SK-N-MC (cell line): Measurements from ENCODE around the gene COL13A1.

Source experiments
- DNase-seq: peaks from one replicate; pipeline ENCODE4 v3.0.0-alpha.2; 2011; ENCODE audit warnings: low read depth, low spot score
- H3K27ac ChIP-seq: fragments of 200-600 bp; sonication (generic); 2 replicates; pipeline ENCODE4 v1.5.1; 2016; ENCODE audit warnings: mixed run types
- H3K36me3 ChIP-seq: fragments of 200-600 bp; sonication (generic); 2 replicates; pipeline ENCODE4 v1.6.1; 2017; ENCODE audit warnings: antibody characterized with exemption, low read length, mixed read lengths; ENCODE audit not compliant: insufficient read depth
- H3K4me3 ChIP-seq: fragments of 200-600 bp; sonication (generic); 2 replicates; pipeline ENCODE4 v1.5.1; 2016
- H3K9ac ChIP-seq: fragments of 200-600 bp; sonication (generic); 2 replicates; pipeline ENCODE4 v1.8.0; 2017; ENCODE audit warnings: mixed run types, mixed read lengths; ENCODE audit not compliant: insufficient read length
- H3K9me3 ChIP-seq: fragments of 200-600 bp; sonication (generic); 2 replicates; pipeline ENCODE4 v1.6.1; 2017; ENCODE audit warnings: low read depth, mild to moderate bottlenecking, antibody characterized with exemption, low read length, moderate library complexity, mixed read lengths
- EZH2 ChIP-seq: fragments of 200-600 bp; sonication (generic); IDR thresholded peaks from one replicate; pipeline ENCODE4 v1.6.1; 2017; ENCODE audit warnings: antibody characterized with exemption
- FOXP2 ChIP-seq: optimal IDR thresholded peaks from 2 replicates; pipeline ENCODE3; 2011; ENCODE audit warnings: mild to moderate bottlenecking, moderate library complexity; ENCODE audit not compliant: insufficient read depth; ENCODE audit errors: extremely low read length, control extremely low read depth
- POLR2AphosphoS5 ChIP-seq: IDR thresholded peaks from 2 replicates; pipeline ENCODE4 v1.6.1; 2012; ENCODE audit warnings: mild to moderate bottlenecking, low read depth, low read length, borderline replicate concordance

Gene COL13A1

GRCh38 chr10:69861251-69862240 lies 59.8 kb downstream of the COL13A1 start:
- H3K9ac ChIP-seq = no peak overlapping the region
- no peak for DNase-seq
- no peaks in the 10 kb centered on the region for H3K36me3 ChIP-seq
- no peak overlapping the region for H3K27ac ChIP-seq
- H3K9me3 ChIP-seq = no peaks in the 10 kb centered on the region
- TF ChIP-seq FOXP2 (no peak), EZH2 (no peak), POLR2AphosphoS5 (no peak)
- H3K4me3 ChIP-seq = no peak overlapping the region

- TF ChIP-seq FOXP2 (no peak), POLR2AphosphoS5 (no peak), EZH2 (no peak)
- Histone ChIP-seq H3K27ac (no peak overlapping the region), H3K36me3 (no peaks in the 10 kb centered on the region)
Observed at GRCh38 chr10:69862882-69863530, 61.3 kb downstream of the COL13A1 start.

GRCh38 chr10:69863580-69863979 lies 61.9 kb downstream of the COL13A1 start:
- no peak overlapping the region for H3K4me3 ChIP-seq
- H3K9ac ChIP-seq = no peak overlapping the region
- TF ChIP-seq EZH2 = no peak
- TF ChIP-seq FOXP2 = no peak
- no peak for TF ChIP-seq POLR2AphosphoS5
- no peaks in the 10 kb centered on the region for H3K9me3 ChIP-seq
- no peak for DNase-seq
- no peaks in the 10 kb centered on the region for H3K36me3 ChIP-seq
- H3K27ac ChIP-seq = no peak overlapping the region

More at GRCh38 chr10:69862882-69863530, 61.3 kb downstream of the COL13A1 start:
- Histone ChIP-seq H3K9me3 (no peaks in the 10 kb centered on the region), H3K9ac (no peak overlapping the region), H3K4me3 (no peak overlapping the region)
- DNase-seq = no peak

- Histone ChIP-seq H3K9me3 (no peaks in the 10 kb centered on the region), H3K27ac (no peak overlapping the region), H3K9ac (no peak overlapping the region), H3K36me3 (no peaks in the 10 kb centered on the region), H3K4me3 (no peak overlapping the region)
- no peak for TF ChIP-seq EZH2
- TF ChIP-seq FOXP2 = no peak
- TF ChIP-seq POLR2AphosphoS5 = no peak
- no peak for DNase-seq
Observed at GRCh38 chr10:69864321-69864720, 62.6 kb downstream of the COL13A1 start.

DNA sequence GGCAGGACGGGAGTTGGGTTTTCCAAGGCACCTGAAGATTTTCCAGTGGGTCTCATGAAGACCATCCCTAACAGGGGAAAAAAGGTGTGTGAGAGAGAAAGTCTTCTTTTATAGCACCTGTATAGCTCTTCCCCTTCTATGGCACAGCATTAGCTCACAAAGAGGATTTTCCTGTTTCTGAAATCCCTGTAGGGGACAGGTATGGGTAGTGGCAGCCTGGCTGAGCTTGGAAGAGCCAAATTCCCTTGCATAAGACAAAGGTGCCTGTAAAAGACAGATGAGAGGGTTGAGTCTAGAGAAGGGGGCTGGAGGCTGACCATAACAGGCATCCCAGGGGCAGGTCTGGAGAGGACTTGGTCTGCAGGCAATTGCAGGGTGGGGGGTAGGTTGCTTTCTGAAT lies 63.7 kb downstream of the COL13A1 start:
- TF ChIP-seq EZH2 (no peak), FOXP2 (no peak), POLR2AphosphoS5 (no peak)
- no peak for DNase-seq
- Histone ChIP-seq H3K9ac (no peak overlapping the region), H3K9me3 (no peaks in the 10 kb centered on the region), H3K36me3 (no peaks in the 10 kb centered on the region), H3K4me3 (no peak overlapping the region), H3K27ac (no peak overlapping the region)

- H3K9ac ChIP-seq = no peak overlapping the region
- no peaks in the 10 kb centered on the region for H3K9me3 ChIP-seq
- H3K36me3 ChIP-seq = no peaks in the 10 kb centered on the region
- no peak overlapping the region for H3K4me3 ChIP-seq
- no peak for DNase-seq
- no peak overlapping the region for H3K27ac ChIP-seq
- TF ChIP-seq POLR2AphosphoS5 = no peak
- TF ChIP-seq FOXP2 = no peak
- no peak for TF ChIP-seq EZH2
Observed at GRCh38 chr10:69866246-69866687, 64.6 kb downstream of the COL13A1 start.

DNA sequence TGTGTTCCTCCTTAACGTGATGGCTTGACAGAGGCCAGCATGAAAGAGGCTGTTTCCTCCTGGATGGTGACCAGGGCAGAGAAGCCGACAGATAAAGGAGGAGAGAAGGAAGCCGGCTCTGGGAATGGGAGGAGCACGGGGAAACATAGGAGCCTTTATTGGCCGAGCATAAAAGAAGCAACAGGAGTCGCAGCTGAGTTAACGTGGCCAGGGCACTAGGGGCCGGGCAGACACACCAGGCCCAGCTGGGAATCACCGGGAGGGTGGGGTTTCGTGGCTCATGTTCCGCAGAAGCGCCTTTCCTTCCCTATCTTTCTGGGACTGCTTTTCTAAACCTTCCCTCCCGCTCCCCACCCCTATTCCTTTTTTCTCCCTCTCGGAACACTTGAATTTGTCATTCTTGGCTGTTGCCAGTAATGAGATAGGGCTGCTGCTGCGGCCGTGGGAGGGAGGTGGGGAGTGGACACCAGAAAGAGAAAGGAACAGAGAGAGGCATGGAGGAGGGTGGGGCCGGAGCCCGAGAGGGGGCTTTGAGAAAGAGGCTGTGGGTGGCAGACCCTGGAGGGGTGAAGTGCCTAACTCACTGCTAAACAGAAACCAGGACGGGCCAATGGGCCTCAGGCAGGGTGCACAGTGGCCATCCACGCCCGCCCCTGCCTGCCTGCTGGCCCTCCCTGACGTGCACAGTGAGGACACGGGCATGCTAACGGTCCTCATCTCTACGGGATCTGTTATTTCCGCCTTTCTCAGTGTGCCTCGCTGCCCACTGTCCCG lies 65.2 kb downstream of the COL13A1 start:
- H3K9ac ChIP-seq = no peak overlapping the region
- DNase-seq = no peak
- H3K4me3 ChIP-seq = no peak overlapping the region
- no peak overlapping the region for H3K27ac ChIP-seq
- no peaks in the 10 kb centered on the region for H3K9me3 ChIP-seq
- H3K36me3 ChIP-seq = no peaks in the 10 kb centered on the region
- TF ChIP-seq FOXP2 (no peak), EZH2 (no peak), POLR2AphosphoS5 (no peak)
